PC-9 (cell line): ENCODE results near the gene ADH4. TPM values are rescaled to one million over a fixed set of nuclear protein-coding genes. Genes with fewer than 3 reads are reported as not detected.
"Not testable (repeated sequence)": the region's sequence is repeated elsewhere in the genome, so short reads cannot be mapped to it uniquely, and the experiment has no call there.

Experiments
- Bru-seq: library from RNA; stranded (reverse); fragments of 400-500 nt; gene quantifications from one replicate; lab custom pipeline; 2021; lab: Mats Ljungman, UMichigan
- BruChase-seq, 2 experiments: library from RNA; stranded (reverse); fragments of 400-500 nt; gene quantifications; one replicate each; lab custom pipeline; 2021; lab: Mats Ljungman, UMichigan
- BruUV-seq: library from RNA; stranded (reverse); fragments of 400-500 nt; replicated peaks from 2 replicates; lab custom pipeline; 2021; lab: Mats Ljungman, UMichigan
- CTCF ChIA-PET: fragments of 300-600 bp; sonication (Branson Sonifier 250); formaldehyde crosslinking; loops from one replicate; lab custom pipeline; 2022; ENCODE audit warnings: antibody characterized with exemption; lab: Charles Lee
- POLR2A ChIA-PET: fragments of 300-600 bp; sonication (Branson Sonifier 250); formaldehyde crosslinking; loops from one replicate; lab custom pipeline; 2022; ENCODE audit warnings: antibody characterized with exemption; ENCODE audit not compliant: unreplicated experiment; lab: Charles Lee
- DNase-seq, 2 experiments: peaks; one replicate each; pipeline versions ENCODE4 v3.0.0 to v3.0.0-alpha.2; 2015 to 2022; ENCODE audit warnings: mixed read lengths in 1 of 2
- H2AFZ ChIP-seq: fragments of 200-600 bp; sonication (generic); 2 replicates; pipeline ENCODE4 v1.8.1; 2017; ENCODE audit warnings: antibody characterized with exemption
- H3F3A ChIP-seq: fragments of 200-600 bp; sonication (generic); 2 replicates; pipeline ENCODE4 v1.8.1; 2017; ENCODE audit warnings: antibody characterized with exemption, mild to moderate bottlenecking, low read depth; ENCODE audit not compliant: insufficient read depth
- H3K27ac ChIP-seq: fragments of 200-600 bp; sonication (generic); 2 replicates; pipeline ENCODE4 v1.6.1; 2016; ENCODE audit warnings: mixed run types
- H3K27me3 ChIP-seq: fragments of 200-600 bp; sonication (generic); 2 replicates; pipeline ENCODE4 v1.6.1; 2016; ENCODE audit warnings: low read depth, mixed run types; ENCODE audit not compliant: insufficient read depth
- H3K36me3 ChIP-seq: fragments of 200-600 bp; sonication (generic); 2 replicates; pipeline ENCODE4 v1.6.1; 2016; ENCODE audit warnings: low read depth, mixed run types
- H3K4me1 ChIP-seq: fragments of 200-600 bp; sonication (generic); replicated peaks from 2 replicates; pipeline ENCODE4 v1.6.1; 2016; ENCODE audit warnings: mixed run types; ENCODE audit not compliant: insufficient read depth
- H3K4me2 ChIP-seq: fragments of 200-600 bp; sonication (generic); 2 replicates; pipeline ENCODE4 v1.6.1; 2017; ENCODE audit warnings: mixed run types
- H3K4me3 ChIP-seq: fragments of 200-600 bp; sonication (generic); 2 replicates; pipeline ENCODE4 v1.6.1; 2016; ENCODE audit warnings: mixed run types
- H3K79me2 ChIP-seq: fragments of 200-600 bp; sonication (generic); 2 replicates; pipeline ENCODE4 v1.6.1; 2017; ENCODE audit warnings: low read depth, mixed run types
- H3K9me2 ChIP-seq: fragments of 200-600 bp; sonication (generic); 2 replicates; pipeline ENCODE4 v1.8.1; 2017; ENCODE audit warnings: mild to moderate bottlenecking; ENCODE audit not compliant: insufficient read depth
- H3K9me3 ChIP-seq: fragments of 200-600 bp; sonication (generic); 2 replicates; pipeline ENCODE4 v1.8.1; 2016; ENCODE audit warnings: low read depth; ENCODE audit not compliant: insufficient read depth
- H4K20me1 ChIP-seq: fragments of 200-600 bp; sonication (generic); 2 replicates; pipeline ENCODE4 v1.8.1; 2017; ENCODE audit not compliant: insufficient read depth
- CTCF ChIP-seq: fragments of 200-600 bp; sonication (generic); conservative IDR thresholded peaks from 2 replicates; pipeline ENCODE4 v1.6.1; 2017; ENCODE audit warnings: mixed run types, antibody characterized with exemption, mild to moderate bottlenecking, moderate library complexity
- EZH2 ChIP-seq: fragments of 200-600 bp; sonication (generic); IDR thresholded peaks from 2 replicates; pipeline ENCODE4 v1.8.0; 2017; ENCODE audit warnings: antibody characterized with exemption, low read depth
- intact Hi-C: fragments of 100-400 bp; cut with micrococcal nuclease; formaldehyde crosslinking; loops from one replicate; pipeline ENCODE4 v1.10.0; 2022; ENCODE audit not compliant: unreplicated experiment
- long read RNA-seq: library from polyadenylated mRNA; stranded (forward); transcript quantifications from one replicate; pipeline ENCODE4 v2.0.0, GENCODE V29; 2022
- total RNA-seq: library from RNA; stranded (reverse); gene quantifications from 2 replicates; pipeline ENCODE4 v1.2.3, GENCODE V29; 2021

The ADH4 gene
- total RNA-seq: not detected in 2 replicates
- not detected for Bru-seq, nascent RNA
- BruChase-seq, experiment 1, labeled RNA remaining after a 2-hour chase: not detected
- BruChase-seq, experiment 2, labeled RNA remaining after a 6-hour chase: not detected
- long read RNA-seq: 0 reads

GRCh38 chr4:99144070-99144469 lies at the start of gene ADH4:
TSS of gene ADH4 (minus strand) at chr4:99144297. CDS start at chr4:99144222, 75 bp downstream.
- Histone ChIP-seq H2AFZ (no peak within 1 kb of the TSS), H3K4me2 (no peak within 1 kb of the TSS), H3F3A (no peaks in the 10 kb centered on the region), H4K20me1 (no peaks in the 10 kb centered on the region), H3K9me3 (no peaks in the 10 kb centered on the region), H3K4me1 (no peaks in the 10 kb centered on the region), H3K36me3 (no peaks in the 10 kb centered on the region), H3K4me3 (no peak within 1 kb of the TSS), H3K9me2 (no peaks in the 10 kb centered on the region), H3K27ac (no peak within 1 kb of the TSS), H3K27me3 (no peaks in the 10 kb centered on the region), H3K79me2 (no peaks in the 10 kb centered on the region)
- no peak for DNase-seq
- no TSS peak for BruUV-seq
- ChIA-PET POLR2A (no interaction called here), CTCF (no interaction called here)
- intact Hi-C loops: no loop called here
- TF ChIP-seq EZH2 (no peak), CTCF (no peak)

- Histone ChIP-seq H3K9me2 (no peaks in the 10 kb centered on the region), H2AFZ (no peak overlapping the region), H4K20me1 (no peaks in the 10 kb centered on the region), H3K36me3 (no peaks in the 10 kb centered on the region), H3K79me2 (no peaks in the 10 kb centered on the region), H3K27ac (no peak overlapping the region), H3K27me3 (no peaks in the 10 kb centered on the region), H3F3A (no peaks in the 10 kb centered on the region), H3K4me2 (no peak overlapping the region), H3K4me1 (no peaks in the 10 kb centered on the region; the same call in 1 of the 2 replicates), H3K4me3 (no peak overlapping the region), H3K9me3 (no peaks in the 10 kb centered on the region; the same call in 1 of the 2 replicates)
- no TSS peak for BruUV-seq
- no peak for TF ChIP-seq CTCF
- no peak for TF ChIP-seq EZH2
- ChIA-PET CTCF (no interaction called here), POLR2A (no interaction called here)
- DNase-seq: no peak
- intact Hi-C loops: no loop called here
These were observed 46.2 kb upstream of the ADH4 start for GRCh38 chr4:99190336-99190735.

- H2AFZ ChIP-seq, H3K27me3 ChIP-seq, intact Hi-C loops, H3K9me3 ChIP-seq, H3F3A ChIP-seq, H3K4me1 ChIP-seq, H3K79me2 ChIP-seq, H3K27ac ChIP-seq, H3K4me3 ChIP-seq, H3K36me3 ChIP-seq, H3K9me2 ChIP-seq, BruUV-seq, H3K4me2 ChIP-seq, CTCF ChIA-PET, H4K20me1 ChIP-seq, DNase-seq, POLR2A ChIA-PET: not testable (repeated sequence)
These were observed 45.8 kb upstream of the ADH4 start for GRCh38 chr4:99189900-99190299.

GRCh38 chr4:99186029-99186428 lies 41.9 kb upstream of the ADH4 start:
- H3K27me3 ChIP-seq: no peaks in the 10 kb centered on the region
- no peak overlapping the region for H3K4me3 ChIP-seq
- CTCF ChIA-PET: no interaction called here
- no peak overlapping the region for H3K27ac ChIP-seq
- no peaks in the 10 kb centered on the region for H3F3A ChIP-seq
- POLR2A ChIA-PET: no interaction called here
- H3K79me2 ChIP-seq: no peaks in the 10 kb centered on the region
- no peak overlapping the region for H3K4me2 ChIP-seq
- H2AFZ ChIP-seq: no peak overlapping the region
- TF ChIP-seq EZH2 (no peak), CTCF (no peak)
- no peaks in the 10 kb centered on the region for H3K36me3 ChIP-seq
- no TSS peak for BruUV-seq
- no peaks in the 10 kb centered on the region for H4K20me1 ChIP-seq
- H3K9me2 ChIP-seq: no peaks in the 10 kb centered on the region
- H3K4me1 ChIP-seq: no peaks in the 10 kb centered on the region; the same call in 1 of the 2 replicates
- intact Hi-C loops: no loop called here
- no peak for DNase-seq
- H3K9me3 ChIP-seq: no peaks in the 10 kb centered on the region
